CD4-positive, alpha-beta T cell treated with Interleukin-15 for 1 hour (primary cell): ENCODE measurements around the gene IL20RA.
"Not testable (repeated sequence)": the region's sequence is repeated elsewhere in the genome, so short reads cannot be mapped to it uniquely, and the experiment has no call there.

Experiments
- DNase-seq: peaks from one replicate; pipeline ENCODE4 v3.0.0-alpha.2; 2020

Gene IL20RA

GRCh38 chr6:136967876-136968752 is 76.7 kb downstream of the IL20RA start:
- DNase-seq: peak; percentile 57

GRCh38 chr6:136964398-136964797 is 80.4 kb downstream of the IL20RA start:
- no peak for DNase-seq

- no peak for DNase-seq
Measured at GRCh38 chr6:136963259-136963658, 81.5 kb downstream of the IL20RA start.

DNA sequence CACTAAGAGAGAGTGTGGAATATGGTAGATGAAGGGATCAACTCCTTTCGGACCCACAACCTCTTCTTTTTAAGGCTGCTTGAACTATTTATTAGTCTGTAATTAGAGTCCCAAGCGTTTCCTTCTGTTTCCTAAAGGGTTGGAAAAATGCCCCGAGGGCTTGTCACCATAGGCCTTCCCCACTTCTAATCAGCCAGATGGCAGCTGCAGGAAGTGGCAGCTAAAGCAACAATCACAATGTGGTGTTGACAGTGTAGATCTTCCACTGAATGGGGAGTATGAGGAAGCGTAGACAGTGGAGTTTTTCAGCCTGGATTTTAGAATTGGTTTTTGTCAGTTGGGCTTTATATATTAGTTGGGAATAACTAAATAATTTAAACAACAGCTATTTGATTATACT is 82.1 kb downstream of the IL20RA start:
- no peak for DNase-seq

GRCh38 chr6:136961848-136962247 is 82.9 kb downstream of the IL20RA start:
- no peak for DNase-seq

DNA sequence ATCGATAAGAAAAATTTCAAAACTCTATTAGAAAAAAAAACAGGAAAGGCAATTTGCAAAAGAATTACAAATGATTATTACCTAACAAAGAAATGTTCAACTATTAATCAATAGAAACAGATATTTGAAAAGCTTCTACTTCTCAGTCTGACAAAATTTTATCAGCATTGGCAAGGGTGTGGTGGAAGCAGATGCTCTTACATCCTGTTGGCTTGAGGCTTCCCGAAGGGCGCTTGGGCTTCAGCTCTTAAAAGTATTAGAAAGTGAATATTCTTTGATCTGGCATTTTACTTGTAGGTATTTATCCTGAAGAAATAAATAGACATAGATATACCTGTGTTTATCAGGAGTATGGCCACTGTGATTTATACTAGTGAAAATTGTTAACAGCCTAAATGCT is 84.0 kb downstream of the IL20RA start:
- no peak for DNase-seq

DNA sequence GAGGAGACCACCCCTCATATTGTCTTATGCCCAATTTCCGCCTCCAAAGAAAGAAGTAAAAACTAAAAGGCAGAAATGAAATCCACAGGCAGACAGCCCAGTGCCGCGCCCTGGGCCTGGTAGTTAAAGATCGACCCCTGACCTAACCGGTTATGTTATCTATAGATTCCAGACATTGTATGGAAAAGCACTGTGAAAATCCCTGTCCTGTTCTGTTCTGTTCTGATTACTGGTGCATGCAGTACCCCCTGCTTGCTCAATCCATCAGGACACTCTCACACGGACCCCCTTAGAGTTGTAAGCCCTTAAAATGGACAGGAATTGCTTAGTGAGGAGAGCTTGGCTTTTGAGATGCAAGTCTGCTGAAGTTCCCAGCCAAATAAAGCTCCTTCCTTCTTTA is 84.8 kb downstream of the IL20RA start:
- DNase-seq: not testable (repeated sequence)

GRCh38 chr6:136959471-136959891 is 85.3 kb downstream of the IL20RA start:
- DNase-seq: no peak

- no peak for DNase-seq
Measured at GRCh38 chr6:136958168-136958567, 86.6 kb downstream of the IL20RA start.

- DNase-seq: no peak
Measured at GRCh38 chr6:136956590-136957544, 87.9 kb downstream of the IL20RA start.

DNA sequence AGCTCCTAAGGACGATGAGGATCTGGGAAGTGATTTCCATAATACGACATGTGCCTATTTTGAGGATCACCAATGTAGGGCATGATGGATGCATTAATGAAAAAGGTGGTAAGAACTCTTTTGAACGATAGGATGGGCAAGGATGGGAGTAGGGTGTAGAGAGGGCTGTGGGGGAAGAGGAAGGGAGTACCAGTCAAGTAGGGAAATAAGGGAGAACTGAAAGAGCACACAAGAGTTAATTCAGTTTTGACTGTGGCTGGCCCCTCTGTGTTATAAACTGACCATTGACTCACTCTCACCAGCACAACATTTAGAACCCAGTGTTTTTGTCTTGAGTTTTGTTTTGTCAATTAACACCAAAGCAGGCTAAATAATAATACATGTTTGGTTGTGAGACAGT is 89.6 kb downstream of the IL20RA start:
- DNase-seq: no peak

- DNase-seq: no peak
Measured at GRCh38 chr6:136952714-136953260, 92.0 kb downstream of the IL20RA start.

GRCh38 chr6:136950436-136951126 is 94.2 kb downstream of the IL20RA start:
- no peak for DNase-seq
